CD4-positive, alpha-beta T cell treated with Interleukin-6 for 4 hours (primary cell): ENCODE results near the gene BCL11A.

ENCODE experiments used
- DNase-seq: peaks from one replicate; pipeline ENCODE4 v3.0.0-alpha.2; 2020; ENCODE audit warnings: mixed read lengths

Gene BCL11A

GRCh38 chr2:60456115-60456770 is 97.2 kb downstream of the BCL11A start:
- DNase-seq, result no peak

DNA sequence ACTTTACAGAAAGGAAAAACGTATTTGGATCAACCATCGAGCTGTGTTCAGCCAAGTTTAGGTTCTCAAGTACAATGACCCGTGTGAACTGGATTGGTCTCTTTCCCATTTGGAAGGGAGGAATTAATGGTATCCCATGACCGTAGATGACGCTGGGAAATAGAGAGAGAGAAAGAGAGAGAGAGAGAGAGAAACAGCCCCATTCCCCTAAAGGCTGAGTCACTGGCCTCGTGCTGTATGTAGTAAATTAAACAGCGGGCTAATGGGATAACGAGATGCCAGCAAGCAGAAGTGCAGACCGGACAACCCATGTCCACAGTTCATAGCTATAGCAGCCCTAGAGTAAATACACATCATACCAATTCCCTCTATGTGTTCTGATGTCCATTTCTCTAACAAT is 99.6 kb downstream of the BCL11A start:
- DNase-seq, result no peak

DNA sequence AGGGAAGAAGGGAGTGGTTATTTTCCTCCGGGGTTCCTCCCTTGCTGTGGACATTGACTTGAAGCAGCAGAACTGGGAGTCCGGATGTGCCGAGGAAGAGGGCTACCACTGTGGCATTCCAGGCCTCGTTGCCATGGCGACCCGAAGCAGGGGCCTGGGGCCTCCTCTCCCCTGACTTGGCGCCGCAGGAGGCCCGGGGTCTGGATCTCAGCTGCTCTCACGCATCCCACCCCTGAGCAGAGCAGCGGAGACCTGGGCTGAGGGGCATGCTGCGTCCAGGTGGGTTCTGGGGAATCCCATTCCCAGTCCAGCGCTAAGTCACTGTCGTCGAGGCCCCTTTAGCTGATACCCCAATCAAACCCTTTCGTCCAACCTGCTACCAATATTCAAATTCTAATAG is 100.2 kb downstream of the BCL11A start:
- no peak for DNase-seq

DNA sequence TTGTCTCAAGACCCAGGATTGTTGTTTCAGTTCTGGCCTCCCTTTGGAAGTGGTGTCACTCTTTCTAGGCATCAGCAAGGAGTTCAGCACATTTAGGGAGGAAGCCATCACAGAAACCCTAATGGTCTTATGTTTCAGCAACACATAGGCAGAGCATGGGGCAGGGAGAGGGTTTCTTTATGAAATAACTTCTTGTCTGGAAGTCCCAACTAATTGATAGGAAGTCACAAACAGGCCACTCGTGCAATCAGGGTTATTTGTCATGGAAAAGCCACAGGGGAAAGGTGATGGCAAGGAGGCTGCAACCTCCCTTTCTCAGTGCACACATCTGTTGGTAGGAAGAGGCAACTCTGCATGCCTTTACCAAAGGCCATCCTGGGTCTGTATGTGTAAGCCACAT is 103.0 kb downstream of the BCL11A start:
- no peak for DNase-seq

DNA sequence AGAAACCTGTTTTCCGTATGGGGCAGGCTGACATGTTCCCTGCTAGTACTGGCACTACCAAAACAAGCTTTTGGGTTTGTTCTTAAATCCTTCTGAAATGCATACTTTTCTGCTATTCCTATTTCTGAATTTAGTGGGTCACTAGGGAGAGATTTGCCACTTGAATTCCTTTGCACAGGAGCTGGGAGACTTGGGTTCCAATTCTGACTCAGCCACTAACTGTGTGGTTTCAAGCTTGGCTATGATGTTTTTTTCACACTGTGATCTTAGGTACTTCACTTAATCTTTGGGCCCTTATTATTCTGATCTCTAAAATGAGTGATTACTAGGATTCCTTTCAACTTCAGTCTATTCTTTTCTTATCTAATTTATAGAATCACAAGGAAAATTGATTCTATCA is 105.5 kb downstream of the BCL11A start:
- no peak for DNase-seq

- no peak for DNase-seq
Observed at GRCh38 chr2:60446413-60447267, 106.8 kb downstream of the BCL11A start.

DNA sequence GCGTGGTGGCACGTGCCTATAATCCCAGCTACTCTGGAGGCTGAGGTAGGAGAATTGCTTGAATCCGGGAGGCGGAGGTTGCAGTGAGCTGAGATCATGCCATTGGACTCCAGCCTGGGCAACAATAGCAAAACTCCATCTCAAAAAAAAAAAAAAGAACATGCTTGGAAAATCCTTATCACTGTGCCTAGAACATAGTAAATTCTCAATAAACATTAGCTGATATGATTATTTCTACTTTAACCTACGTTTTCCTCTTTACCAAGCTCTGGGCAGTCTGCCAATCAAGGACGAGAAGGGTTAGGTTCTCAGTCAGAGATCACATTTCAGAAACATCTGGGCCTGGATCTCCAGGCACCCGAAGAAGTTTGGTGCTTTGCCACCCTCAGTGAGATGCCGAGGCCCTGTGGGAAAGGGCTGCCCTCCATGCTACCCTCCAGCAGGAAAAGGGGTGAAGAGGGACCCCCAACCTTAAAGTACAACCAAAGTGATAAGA is 107.7 kb downstream of the BCL11A start:
- DNase-seq, result no peak

DNA sequence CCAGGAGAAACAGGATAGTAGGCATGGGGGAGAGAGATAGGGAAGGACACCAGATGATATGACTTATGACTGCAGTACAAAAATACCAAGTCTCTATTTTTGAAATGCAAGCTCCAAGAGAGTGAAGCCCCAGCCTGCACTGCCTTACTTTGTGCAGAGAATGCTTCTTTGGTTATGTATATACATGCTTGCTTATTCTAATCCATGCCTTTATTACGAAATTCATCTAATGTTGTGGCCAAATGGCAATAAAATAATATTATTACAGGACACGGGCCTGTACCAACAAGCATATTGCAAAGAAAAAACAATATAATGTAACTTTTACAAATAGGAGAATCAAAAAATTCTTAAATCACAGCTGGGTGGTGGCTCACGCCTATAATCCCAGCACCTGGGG is 110.8 kb downstream of the BCL11A start:
- no peak for DNase-seq

GRCh38 chr2:60441800-60442199 is 111.7 kb downstream of the BCL11A start:
- DNase-seq, result no peak

GRCh38 chr2:60440767-60441163 is 112.7 kb downstream of the BCL11A start:
- DNase-seq, result no peak

GRCh38 chr2:60440079-60440766 is 113.2 kb downstream of the BCL11A start:
- no peak for DNase-seq

DNA sequence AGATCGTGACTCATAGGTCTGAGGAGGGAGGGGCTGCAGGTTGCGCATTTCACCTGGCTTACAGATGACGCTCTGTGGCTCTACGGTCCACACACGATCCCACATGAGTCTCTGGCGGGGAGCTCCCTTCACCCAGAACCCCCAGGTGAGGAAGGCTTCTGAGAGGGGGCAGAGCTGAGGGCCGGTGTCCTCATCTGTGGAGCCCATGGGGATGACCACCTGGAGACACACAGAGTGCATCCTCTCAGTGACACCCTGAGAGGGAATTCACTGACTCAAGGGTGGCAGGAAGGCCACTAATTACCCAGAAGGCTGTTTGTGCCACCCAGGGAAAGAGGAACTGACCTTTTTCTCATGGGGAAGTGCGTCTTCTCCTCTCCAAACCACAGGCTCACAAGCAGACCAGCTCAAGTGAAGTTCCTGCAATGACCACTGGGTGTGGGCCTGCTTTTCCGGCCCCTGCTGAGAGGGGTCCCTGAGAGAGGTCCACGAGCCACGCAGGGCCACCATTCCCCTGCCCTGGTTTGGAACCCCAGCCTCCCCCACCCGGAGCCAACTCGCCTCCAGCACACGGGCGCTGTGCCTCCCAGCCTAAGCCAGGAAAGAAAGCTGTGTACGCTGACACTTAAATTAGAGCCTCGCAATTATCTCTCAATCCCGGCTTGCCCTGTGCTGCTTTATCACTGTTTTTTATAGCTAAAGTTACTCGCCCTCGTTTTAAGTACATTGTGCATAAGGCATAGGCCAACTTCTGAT is 114.1 kb downstream of the BCL11A start:
- no peak for DNase-seq

DNA sequence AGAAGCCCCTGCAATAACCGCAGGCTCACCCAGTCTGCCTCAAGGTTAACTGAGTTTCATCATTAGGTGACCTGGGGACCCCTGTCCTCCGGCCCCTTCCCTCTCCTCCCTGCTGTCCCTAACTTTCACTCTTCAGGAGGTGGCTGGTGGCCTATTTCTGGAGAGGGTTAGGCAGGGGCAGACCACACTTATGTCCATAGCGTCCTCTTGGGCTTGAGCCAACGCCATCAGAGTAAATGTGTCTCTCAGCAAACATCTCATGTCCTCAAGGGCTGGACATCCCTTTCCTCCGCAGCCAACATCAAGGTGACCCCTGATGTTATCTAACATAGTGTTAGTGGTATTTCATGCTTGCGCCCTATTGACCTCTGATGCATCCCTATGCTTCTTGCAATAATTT is 114.8 kb downstream of the BCL11A start:
- DNase-seq, result no peak

- DNase-seq, result no peak
Observed at GRCh38 chr2:60438131-60438530, 115.3 kb downstream of the BCL11A start.

DNA sequence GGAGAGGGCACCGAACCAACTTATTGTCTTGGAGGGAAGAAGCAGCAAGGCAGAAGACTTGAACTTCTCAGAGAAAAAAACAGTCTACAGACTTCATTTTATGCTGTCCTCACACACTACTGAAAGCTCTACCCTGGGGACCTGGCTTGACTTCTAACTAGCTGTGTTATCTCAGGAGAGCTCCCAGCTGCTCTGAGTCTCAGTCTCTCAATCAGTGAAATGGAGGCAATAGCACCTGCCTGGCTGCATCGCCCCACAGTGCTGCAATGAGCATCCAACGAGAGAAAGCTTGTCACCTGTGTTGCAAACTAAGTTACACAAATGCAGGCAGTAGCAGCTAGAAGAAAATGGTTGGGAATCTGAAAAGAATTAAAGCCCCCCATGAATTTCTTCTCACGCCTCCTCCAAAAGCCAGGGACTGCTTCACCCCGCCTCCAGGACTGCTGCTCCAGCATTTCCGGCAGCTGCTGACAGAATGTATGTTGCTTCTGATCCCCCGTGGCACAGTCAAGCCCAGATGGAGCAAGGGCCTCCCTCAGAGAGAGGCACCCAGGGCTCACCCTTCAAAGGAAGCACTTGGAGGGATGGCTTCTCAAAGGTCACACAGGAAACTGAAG is 116.3 kb downstream of the BCL11A start:
- no peak for DNase-seq

- DNase-seq, result no peak
Observed at GRCh38 chr2:60433018-60433596, 120.3 kb downstream of the BCL11A start.

DNA sequence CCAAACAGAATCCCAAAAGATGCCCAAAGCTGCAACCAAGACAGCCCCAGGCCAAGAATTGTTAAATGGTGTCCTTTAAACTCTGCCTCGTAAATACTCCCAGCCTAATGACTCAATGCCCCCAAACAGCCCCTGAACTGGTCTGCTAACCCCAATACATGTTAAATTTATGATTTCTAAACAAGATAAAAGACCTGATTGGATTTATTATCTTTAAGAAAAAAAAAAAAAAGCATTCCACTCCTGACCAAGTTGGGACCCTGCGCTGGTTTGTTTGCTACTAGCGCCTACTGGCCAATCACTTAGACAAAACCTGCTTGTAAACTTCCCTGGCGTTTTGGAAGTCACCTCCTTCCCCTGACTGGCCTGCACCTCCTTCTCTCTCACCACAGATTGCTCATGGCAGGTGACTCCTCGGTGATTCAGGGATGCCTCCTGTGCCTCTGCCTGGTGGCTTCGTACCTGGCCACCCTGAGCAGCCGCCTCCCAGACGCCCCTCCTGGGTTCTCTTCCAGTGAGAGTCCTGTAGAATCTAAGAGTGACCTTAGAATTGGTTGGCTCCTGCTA is 121.3 kb downstream of the BCL11A start:
- DNase-seq, result no peak

DNA sequence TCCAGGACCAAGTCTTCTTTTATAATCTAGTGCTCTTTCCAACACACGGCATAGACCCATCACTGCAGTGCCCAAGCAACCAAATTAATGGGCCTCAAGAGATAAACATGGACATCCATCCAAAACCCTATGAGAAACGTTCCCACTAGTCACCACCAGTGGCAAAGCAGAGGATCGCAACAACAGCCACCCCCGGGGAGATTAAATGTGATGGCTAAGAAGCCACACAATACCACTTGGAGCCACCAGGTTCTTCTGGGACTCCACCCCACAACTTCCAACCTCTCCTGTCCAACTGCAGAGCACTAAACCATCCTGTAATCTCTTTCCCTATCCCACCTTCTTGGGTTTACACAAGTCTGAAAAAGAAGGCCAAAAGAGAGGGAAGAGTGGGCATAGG is 123.8 kb downstream of the BCL11A start:
- no peak for DNase-seq

DNA sequence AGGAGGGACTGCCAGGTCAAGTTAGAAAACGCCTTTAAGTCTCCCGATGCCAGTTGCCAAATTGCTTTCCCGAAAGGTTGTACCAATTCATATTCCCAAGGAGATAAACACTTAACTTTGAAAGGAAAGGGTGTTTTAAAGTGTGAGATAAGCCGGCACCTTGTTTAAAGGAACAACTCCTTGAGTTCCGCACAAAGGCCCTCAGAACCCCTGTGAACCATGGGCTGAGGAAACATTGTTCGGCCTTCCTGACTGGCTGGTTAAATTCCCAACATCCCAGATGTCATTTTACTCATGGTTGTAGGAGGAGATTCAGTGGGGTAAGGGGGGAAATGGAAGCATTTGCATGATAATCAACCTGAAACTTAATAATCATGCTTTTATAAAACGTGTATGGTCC is 126.6 kb downstream of the BCL11A start:
- no peak for DNase-seq

DNA sequence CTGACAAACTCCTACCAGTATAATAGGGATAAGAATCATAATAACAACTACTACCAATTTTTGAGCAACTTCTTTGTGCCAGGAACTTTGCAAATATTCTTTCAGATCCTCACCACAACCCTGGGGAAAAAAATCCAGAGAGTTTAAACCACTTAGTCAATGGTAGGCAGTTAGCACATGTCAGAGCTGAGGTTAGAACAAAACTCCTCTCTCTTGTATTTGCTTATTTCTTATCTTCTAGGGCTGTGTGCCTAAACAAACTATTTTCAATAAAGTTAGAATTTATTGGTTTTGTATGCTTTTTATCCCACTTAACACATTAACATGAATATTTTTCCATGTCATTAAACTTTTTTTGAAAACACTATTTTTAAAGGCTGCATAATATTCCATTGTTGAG is 127.1 kb downstream of the BCL11A start:
- DNase-seq, result no peak

DNA sequence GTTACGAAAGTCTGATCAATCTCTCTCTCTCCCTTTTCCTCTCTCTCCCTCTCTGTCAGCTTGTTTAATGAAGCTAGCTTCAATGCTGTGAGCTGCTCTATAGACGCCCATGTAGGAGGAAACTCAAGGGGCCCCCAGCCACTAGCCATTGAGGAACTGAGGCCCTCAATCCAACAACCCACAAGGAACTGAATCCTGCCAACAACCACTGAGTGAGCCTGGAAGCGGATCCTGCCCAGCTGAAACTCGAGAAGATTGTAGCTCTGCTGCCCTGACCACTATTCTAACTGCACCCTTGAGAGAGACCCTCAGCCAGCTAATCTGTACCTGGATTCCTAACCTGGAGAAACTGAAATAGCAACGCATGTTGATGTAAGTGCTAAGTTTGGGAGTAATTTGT is 129.2 kb downstream of the BCL11A start:
- no peak for DNase-seq

- DNase-seq, result no peak
Observed at GRCh38 chr2:60423505-60423904, 129.9 kb downstream of the BCL11A start.
